Breast epithelium (tissue), 4 donors: ENCODE results near the gene OAT. TPM values are rescaled to one million over a fixed set of nuclear protein-coding genes. Genes with fewer than 3 reads are reported as not detected.

Source experiments
- DNase-seq, 2 donors: peaks; one replicate each; pipeline ENCODE4 v3.0.0-alpha.2; 2019; ENCODE audit warnings: low spot score in 2 of 2
- H3K27ac ChIP-seq, 2 donors: fragments of 200-600 bp; sonication (generic) in 1 of 2; one replicate each; pipeline ENCODE4 v1.5.1; 2016 to 2019; ENCODE audit warnings: mild to moderate bottlenecking in 1 of 2
- H3K27me3 ChIP-seq, 2 donors: fragments of 200-600 bp; sonication (generic) in 1 of 2; one replicate each; pipeline versions ENCODE4 v1.5.1 to v1.6.0; 2017 to 2019; ENCODE audit warnings: control low read depth in 1 of 2, mild to moderate bottlenecking in 1 of 2
- H3K36me3 ChIP-seq: fragments of 200-600 bp; one replicate; pipeline ENCODE4 v1.5.1; 2019
- H3K4me1 ChIP-seq, 2 donors: fragments of 200-600 bp; sonication (generic); one replicate each; pipeline ENCODE4 v1.5.1; 2016 to 2019; ENCODE audit warnings: control low read depth in 1 of 2
- H3K4me3 ChIP-seq, 3 donors: fragments of 200-600 bp; sonication (generic); 1 replicate in 2 of 3; 2 replicates in 1 of 3; pipeline ENCODE4 v1.5.1; 2016 to 2019; ENCODE audit warnings: mild to moderate bottlenecking in 3 of 3, moderate library complexity in 2 of 3
- H3K9me3 ChIP-seq, 2 donors: fragments of 200-600 bp; sonication (generic) in 1 of 2; one replicate each; pipeline ENCODE4 v1.5.1; 2016 to 2019; ENCODE audit warnings: control low read depth in 1 of 2
- POLR2A ChIP-seq: fragments of 450-650 bp; IDR thresholded peaks from one replicate; pipeline ENCODE4 v1.6.1; 2016; ENCODE audit warnings: antibody characterized with exemption, mild to moderate bottlenecking, moderate library complexity
- POLR2AphosphoS5 ChIP-seq, 3 donors: sonication (generic); formaldehyde crosslinking; IDR thresholded peaks; one replicate each; pipeline ENCODE4 v1.6.1; 2017; ENCODE audit warnings: antibody characterized with exemption in 3 of 3
- intact Hi-C: fragments of 100-400 bp; cut with DNase I; formaldehyde crosslinking; loops from one replicate; pipeline ENCODE4 v1.15.1; 2023; ENCODE audit warnings: low total_unique reads
- total RNA-seq, 3 donors: library from RNA; depleted of rRNA; stranded (reverse); fragments of >200 nt; gene quantifications; one replicate each; pipeline ENCODE4 v1.1.0, GENCODE V29; 2016
- TF ChIP-seq, protein P1 (sequence below), 3 donors: fragments of 450-650 bp; IDR thresholded peaks; one replicate each; pipeline ENCODE4 v1.5.1; 2016 to 2017; ENCODE audit warnings: antibody characterized with exemption in 3 of 3, mild to moderate bottlenecking in 3 of 3, moderate library complexity in 3 of 3

Gene OAT
- total RNA-seq, 3 donors from 2014 or later = 93.3 to 160 (median 115) TPM

- TF ChIP-seq, protein P1, sequence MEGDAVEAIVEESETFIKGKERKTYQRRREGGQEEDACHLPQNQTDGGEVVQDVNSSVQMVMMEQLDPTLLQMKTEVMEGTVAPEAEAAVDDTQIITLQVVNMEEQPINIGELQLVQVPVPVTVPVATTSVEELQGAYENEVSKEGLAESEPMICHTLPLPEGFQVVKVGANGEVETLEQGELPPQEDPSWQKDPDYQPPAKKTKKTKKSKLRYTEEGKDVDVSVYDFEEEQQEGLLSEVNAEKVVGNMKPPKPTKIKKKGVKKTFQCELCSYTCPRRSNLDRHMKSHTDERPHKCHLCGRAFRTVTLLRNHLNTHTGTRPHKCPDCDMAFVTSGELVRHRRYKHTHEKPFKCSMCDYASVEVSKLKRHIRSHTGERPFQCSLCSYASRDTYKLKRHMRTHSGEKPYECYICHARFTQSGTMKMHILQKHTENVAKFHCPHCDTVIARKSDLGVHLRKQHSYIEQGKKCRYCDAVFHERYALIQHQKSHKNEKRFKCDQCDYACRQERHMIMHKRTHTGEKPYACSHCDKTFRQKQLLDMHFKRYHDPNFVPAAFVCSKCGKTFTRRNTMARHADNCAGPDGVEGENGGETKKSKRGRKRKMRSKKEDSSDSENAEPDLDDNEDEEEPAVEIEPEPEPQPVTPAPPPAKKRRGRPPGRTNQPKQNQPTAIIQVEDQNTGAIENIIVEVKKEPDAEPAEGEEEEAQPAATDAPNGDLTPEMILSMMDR (IDR thresholded peaks at IDR 0.05) = no peak
- no peak for TF ChIP-seq POLR2A
- TF ChIP-seq POLR2AphosphoS5 (IDR thresholded peaks at IDR 0.05) = no peak
- intact Hi-C loops = no loop called here
- DNase-seq = no peak
- Histone ChIP-seq H3K9me3 (no peaks in the 10 kb centered on the region), H3K27ac (no peak overlapping the region), H3K36me3 (no peaks in the 10 kb centered on the region), H3K4me1 (no peaks in the 10 kb centered on the region), H3K27me3 (no peaks in the 10 kb centered on the region), H3K4me3 (no peak overlapping the region)
These were observed 25.9 kb downstream of the OAT start for GRCh38 chr10:124392626-124393342.

DNA sequence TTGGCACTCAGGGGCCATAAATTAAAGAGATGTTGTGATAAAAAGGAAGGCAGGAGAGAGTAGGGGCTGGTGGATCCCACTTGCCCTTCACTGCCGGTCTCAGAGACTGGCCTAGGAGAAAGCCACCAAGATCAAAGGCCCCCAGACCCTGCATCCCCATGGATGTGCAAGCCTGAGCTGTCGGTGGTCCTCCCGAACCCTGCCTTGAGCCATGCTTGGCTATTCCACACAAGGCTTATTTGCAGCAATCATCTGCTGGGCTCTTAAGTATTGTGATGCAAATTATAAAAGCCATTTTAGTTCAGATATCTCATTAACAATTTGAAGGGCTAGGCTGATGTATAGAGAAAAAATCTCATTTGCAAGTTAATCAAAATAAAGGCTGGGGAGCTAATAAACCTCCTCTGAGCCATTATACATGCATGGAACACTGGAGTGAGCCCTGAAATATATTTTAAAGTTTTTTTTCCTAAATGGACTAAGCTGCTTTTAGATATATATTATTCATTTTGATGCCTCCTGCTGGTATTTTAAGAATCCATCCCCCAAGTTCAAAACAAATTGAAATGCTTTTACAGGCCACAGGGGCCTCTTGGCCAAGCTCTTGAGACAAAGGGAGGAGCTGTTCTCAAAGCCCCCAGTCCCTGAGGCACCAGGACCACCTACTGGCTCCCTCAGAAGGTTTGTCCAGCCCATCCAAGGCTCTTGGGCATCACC is 28.1 kb downstream of the OAT start:
- no peak overlapping the region for H3K4me3 ChIP-seq
- H3K27me3 ChIP-seq = no peaks in the 10 kb centered on the region
- H3K4me1 ChIP-seq = no peaks in the 10 kb centered on the region
- TF ChIP-seq, protein P1 (IDR thresholded peaks at IDR 0.05) = no peak
- TF ChIP-seq POLR2A (no peak), POLR2AphosphoS5 (IDR thresholded peaks at IDR 0.05) (no peak)
- no peak overlapping the region for H3K27ac ChIP-seq
- H3K36me3 ChIP-seq = no peaks in the 10 kb centered on the region
- DNase-seq = no peak
- H3K9me3 ChIP-seq = no peaks in the 10 kb centered on the region
- intact Hi-C loops = no loop called here

GRCh38 chr10:124389613-124390361 is 28.9 kb downstream of the OAT start:
- Histone ChIP-seq H3K4me3 (peak overlapping the region in 2 of 3 donors; percentile 52 to 73), H3K4me1 (no peaks in the 10 kb centered on the region), H3K27ac (peak overlapping the region in 1 of 2 donors; percentile 25), H3K36me3 (no peaks in the 10 kb centered on the region), H3K27me3 (no peaks in the 10 kb centered on the region), H3K9me3 (no peaks in the 10 kb centered on the region)
- DNase-seq = no peak
- TF ChIP-seq POLR2A (no peak), POLR2AphosphoS5 (IDR thresholded peaks at IDR 0.05) (no peak)
- TF ChIP-seq, protein P1 (IDR thresholded peaks at IDR 0.05) = peak in 2 of 3 donors; percentile 8 to 11
- intact Hi-C loops = loop anchor here (2.0 kb wide), 1 partner anchor 395 kb away; no protein-coding TSS in a partner anchor

- H3K27me3 ChIP-seq = no peaks in the 10 kb centered on the region
- no peaks in the 10 kb centered on the region for H3K4me1 ChIP-seq
- H3K36me3 ChIP-seq = no peaks in the 10 kb centered on the region
- TF ChIP-seq POLR2AphosphoS5 (IDR thresholded peaks at IDR 0.05) (peak in 2 of 3 donors; percentile 18 to 30), POLR2A (no peak)
- TF ChIP-seq, protein P1 (IDR thresholded peaks at IDR 0.05) = peak; percentile 79 to 97 (median 83)
- H3K4me3 ChIP-seq = peak overlapping the region; percentile 34 to 73 (median 52)
- peak; percentile 79 to 87 for DNase-seq
- no peaks in the 10 kb centered on the region for H3K9me3 ChIP-seq
- intact Hi-C loops = loop anchor here (2.0 kb wide), 1 partner anchor 394 kb away; no protein-coding TSS in a partner anchor
- peak overlapping the region in 1 of 2 donors; percentile 25 for H3K27ac ChIP-seq
These were observed 29.7 kb downstream of the OAT start for GRCh38 chr10:124388823-124389612.
